PC-3 (cell line): ENCODE results near the gene NAA10.

Experiments
- EZH2 ChIP-seq: fragments of 300-600 bp; sonication (generic); IDR thresholded peaks from one replicate; pipeline ENCODE4 v1.6.1; 2017; ENCODE audit warnings: antibody characterized with exemption, mild to moderate bottlenecking, low read length; ENCODE audit not compliant: unreplicated experiment
- TF ChIP-seq, protein P1 (sequence below): fragments of 300-600 bp; sonication (generic); conservative IDR thresholded peaks from 2 replicates; pipeline ENCODE4 v1.5.1; 2017; ENCODE audit warnings: antibody characterized with exemption, low read depth, mild to moderate bottlenecking, low read length

DNA sequence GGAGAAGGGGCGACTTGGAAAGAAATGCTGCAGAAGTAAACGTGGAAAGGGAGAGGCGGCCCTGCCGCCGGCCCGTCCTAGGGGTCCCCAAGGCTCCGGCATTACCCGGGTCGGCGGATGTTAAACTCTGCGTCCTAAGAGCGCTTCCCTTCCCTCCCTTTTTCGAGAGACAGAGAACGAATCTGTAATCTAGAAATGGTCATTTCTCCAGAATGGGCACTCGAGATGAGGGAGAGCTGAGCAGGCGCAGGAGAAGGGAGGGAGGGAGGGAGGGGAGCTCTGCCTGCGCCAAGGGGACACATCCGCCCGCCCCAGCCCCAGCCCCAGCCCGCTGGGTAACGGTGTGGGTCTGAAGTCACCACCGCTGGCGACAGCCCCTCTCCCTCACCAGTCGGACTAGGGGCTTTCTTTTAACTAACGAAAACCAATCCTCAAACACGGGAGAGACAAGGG, 35.1 kb upstream of the NAA10 start:
- TF ChIP-seq, protein P1, sequence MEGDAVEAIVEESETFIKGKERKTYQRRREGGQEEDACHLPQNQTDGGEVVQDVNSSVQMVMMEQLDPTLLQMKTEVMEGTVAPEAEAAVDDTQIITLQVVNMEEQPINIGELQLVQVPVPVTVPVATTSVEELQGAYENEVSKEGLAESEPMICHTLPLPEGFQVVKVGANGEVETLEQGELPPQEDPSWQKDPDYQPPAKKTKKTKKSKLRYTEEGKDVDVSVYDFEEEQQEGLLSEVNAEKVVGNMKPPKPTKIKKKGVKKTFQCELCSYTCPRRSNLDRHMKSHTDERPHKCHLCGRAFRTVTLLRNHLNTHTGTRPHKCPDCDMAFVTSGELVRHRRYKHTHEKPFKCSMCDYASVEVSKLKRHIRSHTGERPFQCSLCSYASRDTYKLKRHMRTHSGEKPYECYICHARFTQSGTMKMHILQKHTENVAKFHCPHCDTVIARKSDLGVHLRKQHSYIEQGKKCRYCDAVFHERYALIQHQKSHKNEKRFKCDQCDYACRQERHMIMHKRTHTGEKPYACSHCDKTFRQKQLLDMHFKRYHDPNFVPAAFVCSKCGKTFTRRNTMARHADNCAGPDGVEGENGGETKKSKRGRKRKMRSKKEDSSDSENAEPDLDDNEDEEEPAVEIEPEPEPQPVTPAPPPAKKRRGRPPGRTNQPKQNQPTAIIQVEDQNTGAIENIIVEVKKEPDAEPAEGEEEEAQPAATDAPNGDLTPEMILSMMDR = no peak
- TF ChIP-seq EZH2 = no peak
